ENCODE measurements around the gene SLC6A5. TPM values are rescaled to one million over a fixed set of nuclear protein-coding genes. Genes with fewer than 3 reads are reported as not detected.

SLC6A5 gene
- total and polyA plus RNA-seq, 9 donors: 0.12 TPM; not detected in 8

- no peaks in the 10 kb centered on the region for H3K9me3 ChIP-seq
- H3K36me3 ChIP-seq: no peaks in the 10 kb centered on the region
- no peaks in the 10 kb centered on the region for H3K27me3 ChIP-seq
- no peak overlapping the region for H3K4me3 ChIP-seq
- no peaks in the 10 kb centered on the region for H3K4me1 ChIP-seq (ENCODE audit: insufficient read depth)
- intact Hi-C loops (cut with DNase I): no loop called here
- no peak for TF ChIP-seq POLR2A (IDR thresholded peaks at IDR 0.05)
- TF ChIP-seq, protein P1, sequence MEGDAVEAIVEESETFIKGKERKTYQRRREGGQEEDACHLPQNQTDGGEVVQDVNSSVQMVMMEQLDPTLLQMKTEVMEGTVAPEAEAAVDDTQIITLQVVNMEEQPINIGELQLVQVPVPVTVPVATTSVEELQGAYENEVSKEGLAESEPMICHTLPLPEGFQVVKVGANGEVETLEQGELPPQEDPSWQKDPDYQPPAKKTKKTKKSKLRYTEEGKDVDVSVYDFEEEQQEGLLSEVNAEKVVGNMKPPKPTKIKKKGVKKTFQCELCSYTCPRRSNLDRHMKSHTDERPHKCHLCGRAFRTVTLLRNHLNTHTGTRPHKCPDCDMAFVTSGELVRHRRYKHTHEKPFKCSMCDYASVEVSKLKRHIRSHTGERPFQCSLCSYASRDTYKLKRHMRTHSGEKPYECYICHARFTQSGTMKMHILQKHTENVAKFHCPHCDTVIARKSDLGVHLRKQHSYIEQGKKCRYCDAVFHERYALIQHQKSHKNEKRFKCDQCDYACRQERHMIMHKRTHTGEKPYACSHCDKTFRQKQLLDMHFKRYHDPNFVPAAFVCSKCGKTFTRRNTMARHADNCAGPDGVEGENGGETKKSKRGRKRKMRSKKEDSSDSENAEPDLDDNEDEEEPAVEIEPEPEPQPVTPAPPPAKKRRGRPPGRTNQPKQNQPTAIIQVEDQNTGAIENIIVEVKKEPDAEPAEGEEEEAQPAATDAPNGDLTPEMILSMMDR (IDR thresholded peaks at IDR 0.05): no peak
- TF ChIP-seq EP300 (IDR thresholded peaks at IDR 0.05): no peak
- WGBS, 3 donors: 65 to 73% (median 72%) methylated on average over 7 of the region's 7 CpGs
- DNase-seq: no peak
- H3K27ac ChIP-seq: no peak overlapping the region
These were observed 38.7 kb downstream of the SLC6A5 start for GRCh38 chr11:20638074-20638473.

- H3K4me1 ChIP-seq (ENCODE audit: insufficient read depth): no peaks in the 10 kb centered on the region
- H3K36me3 ChIP-seq: no peaks in the 10 kb centered on the region
- no peaks in the 10 kb centered on the region for H3K27me3 ChIP-seq
- H3K4me3 ChIP-seq: no peak overlapping the region
- H3K9me3 ChIP-seq: no peaks in the 10 kb centered on the region
- intact Hi-C loops (cut with DNase I): no loop called here
- H3K27ac ChIP-seq: no peak overlapping the region
- TF ChIP-seq, protein P1 (IDR thresholded peaks at IDR 0.05): no peak
- TF ChIP-seq EP300 (IDR thresholded peaks at IDR 0.05): no peak
- TF ChIP-seq POLR2A (IDR thresholded peaks at IDR 0.05): no peak
- DNase-seq: no peak
- WGBS, 3 donors: 39 to 57% (median 53%) methylated on average over 3 of the region's 3 CpGs
These were observed 40.3 kb downstream of the SLC6A5 start for GRCh38 chr11:20639688-20640087.

DNA sequence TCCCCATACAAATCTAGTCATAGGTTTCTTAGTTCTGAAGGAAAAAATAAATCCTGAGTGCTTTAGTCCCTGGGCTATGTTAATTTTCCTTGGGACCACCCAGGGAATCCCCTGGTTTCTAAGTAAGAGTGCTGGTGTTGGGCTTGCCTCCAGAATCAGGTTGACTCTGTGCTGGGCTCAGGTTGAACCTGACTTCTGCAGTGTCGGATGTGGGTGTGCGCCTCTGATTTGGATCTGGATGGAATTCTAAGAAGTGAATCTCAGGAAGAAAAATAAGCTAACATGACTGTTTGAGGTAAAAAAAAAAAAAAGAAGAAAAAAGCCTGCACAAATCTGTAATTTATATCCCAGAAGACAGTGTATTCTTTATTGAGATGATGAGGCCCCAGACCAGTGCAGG, 41.0 kb downstream of the SLC6A5 start:
- 87 to 97% (median 89%) methylated on average over 2 of the region's 2 CpGs for WGBS, 3 donors
- no peak for DNase-seq
- TF ChIP-seq EP300 (IDR thresholded peaks at IDR 0.05) (no peak), POLR2A (IDR thresholded peaks at IDR 0.05) (no peak)
- TF ChIP-seq, protein P1 (IDR thresholded peaks at IDR 0.05): no peak
- intact Hi-C loops (cut with DNase I): no loop called here
- Histone ChIP-seq H3K4me3 (no peak overlapping the region), H3K9me3 (no peaks in the 10 kb centered on the region), H3K36me3 (no peaks in the 10 kb centered on the region), H3K27me3 (no peaks in the 10 kb centered on the region), H3K4me1 (ENCODE audit: insufficient read depth) (no peaks in the 10 kb centered on the region), H3K27ac (no peak overlapping the region)

DNA sequence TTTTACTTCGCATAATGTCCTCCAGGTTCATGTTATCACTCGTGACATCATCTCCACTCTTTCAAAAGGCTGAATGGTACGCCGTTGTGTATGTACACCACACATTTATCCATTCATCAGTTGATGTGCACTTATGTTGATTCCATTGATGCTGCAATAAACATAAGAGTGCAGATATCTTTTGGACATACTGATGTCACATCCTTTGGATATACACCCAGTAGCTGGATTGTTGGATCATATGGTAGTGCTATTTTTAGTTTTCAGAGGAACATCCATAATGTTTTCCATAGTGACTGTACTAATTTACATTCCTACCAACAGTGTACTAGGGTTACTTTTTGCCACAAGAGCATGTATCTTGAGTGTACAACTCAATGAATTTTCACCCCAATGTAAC, 45.0 kb downstream of the SLC6A5 start:
- 82 to 93% (median 85%) methylated on average over 4 of the region's 4 CpGs for WGBS, 3 donors
- no peak overlapping the region for H3K4me3 ChIP-seq
- TF ChIP-seq, protein P1 (IDR thresholded peaks at IDR 0.05): no peak
- TF ChIP-seq POLR2A (IDR thresholded peaks at IDR 0.05) (no peak), EP300 (IDR thresholded peaks at IDR 0.05) (no peak)
- H3K4me1 ChIP-seq (ENCODE audit: insufficient read depth): no peaks in the 10 kb centered on the region
- intact Hi-C loops (cut with DNase I): no loop called here
- no peak overlapping the region for H3K27ac ChIP-seq
- no peaks in the 10 kb centered on the region for H3K27me3 ChIP-seq
- H3K9me3 ChIP-seq: no peaks in the 10 kb centered on the region
- H3K36me3 ChIP-seq: no peaks in the 10 kb centered on the region
- DNase-seq: no peak

Data from ovary (tissue), 9 donors.